Measurements from ENCODE around the gene ACSS1. TPM values are rescaled to one million over a fixed set of nuclear protein-coding genes. Genes with fewer than 3 reads are reported as not detected.

ACSS1 gene
- total RNA-seq, 1 donor from 2014 or later, result not detected

DNA sequence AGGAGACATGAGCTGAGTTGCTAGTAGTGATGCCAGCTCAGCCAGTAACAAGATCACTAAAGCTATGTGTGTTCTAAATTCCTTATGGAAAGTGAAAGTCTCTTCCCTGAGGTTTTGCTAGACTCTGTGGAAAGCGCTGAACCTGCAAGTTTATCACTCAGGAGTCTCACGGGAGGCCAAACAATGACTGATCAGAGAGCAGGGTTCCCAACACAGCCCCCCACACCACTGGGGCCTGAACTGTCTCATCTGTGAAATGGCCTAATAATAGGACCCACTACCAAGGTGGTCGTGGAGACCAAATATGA, 19.9 kb downstream of the ACSS1 start:
- H3K9me3 ChIP-seq (ENCODE audit: low read depth), result no peaks in the 10 kb centered on the region
- Mint-ChIP-seq H3K4me3 (no peak overlapping the region), H3K27me3 (ENCODE audit: insufficient read depth, low read depth) (peaks cover 2% of the 10 kb centered on the region), H3K27ac (no peak overlapping the region), H3K36me3 (no peaks in the 10 kb centered on the region), H3K9me3 (peaks cover 2% of the 10 kb centered on the region), H3K4me1 (peaks cover 27% of the 10 kb centered on the region)
- H3K4me1 ChIP-seq, result peaks cover under 1% of the 10 kb centered on the region
- H3K4me2 ChIP-seq, result no peak overlapping the region
- H3K79me2 ChIP-seq (ENCODE audit: low read depth), result no peaks in the 10 kb centered on the region
- no peak overlapping the region for H3K27ac ChIP-seq
- DNase-seq (ENCODE audit: low spot score), result no peak
- H3K36me3 ChIP-seq, result no peaks in the 10 kb centered on the region
- no peak for TF ChIP-seq EZH2phosphoT487 (IDR thresholded peaks at IDR 0.05)
- TF ChIP-seq EZH2 (IDR thresholded peaks at IDR 0.05), result no peak
- TF ChIP-seq, protein P1, sequence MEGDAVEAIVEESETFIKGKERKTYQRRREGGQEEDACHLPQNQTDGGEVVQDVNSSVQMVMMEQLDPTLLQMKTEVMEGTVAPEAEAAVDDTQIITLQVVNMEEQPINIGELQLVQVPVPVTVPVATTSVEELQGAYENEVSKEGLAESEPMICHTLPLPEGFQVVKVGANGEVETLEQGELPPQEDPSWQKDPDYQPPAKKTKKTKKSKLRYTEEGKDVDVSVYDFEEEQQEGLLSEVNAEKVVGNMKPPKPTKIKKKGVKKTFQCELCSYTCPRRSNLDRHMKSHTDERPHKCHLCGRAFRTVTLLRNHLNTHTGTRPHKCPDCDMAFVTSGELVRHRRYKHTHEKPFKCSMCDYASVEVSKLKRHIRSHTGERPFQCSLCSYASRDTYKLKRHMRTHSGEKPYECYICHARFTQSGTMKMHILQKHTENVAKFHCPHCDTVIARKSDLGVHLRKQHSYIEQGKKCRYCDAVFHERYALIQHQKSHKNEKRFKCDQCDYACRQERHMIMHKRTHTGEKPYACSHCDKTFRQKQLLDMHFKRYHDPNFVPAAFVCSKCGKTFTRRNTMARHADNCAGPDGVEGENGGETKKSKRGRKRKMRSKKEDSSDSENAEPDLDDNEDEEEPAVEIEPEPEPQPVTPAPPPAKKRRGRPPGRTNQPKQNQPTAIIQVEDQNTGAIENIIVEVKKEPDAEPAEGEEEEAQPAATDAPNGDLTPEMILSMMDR (IDR thresholded peaks at IDR 0.05), result no peak
- H3F3A ChIP-seq (ENCODE audit: low read depth), result no peaks in the 10 kb centered on the region
- H4K20me1 ChIP-seq (ENCODE audit: low read depth), result no peaks in the 10 kb centered on the region
- no peak overlapping the region for H3K9ac ChIP-seq
- H2AFZ ChIP-seq (replicated peaks), result no peak overlapping the region
- H3K27me3 ChIP-seq, result no peaks in the 10 kb centered on the region
- no peak overlapping the region for H3K4me3 ChIP-seq

DNA sequence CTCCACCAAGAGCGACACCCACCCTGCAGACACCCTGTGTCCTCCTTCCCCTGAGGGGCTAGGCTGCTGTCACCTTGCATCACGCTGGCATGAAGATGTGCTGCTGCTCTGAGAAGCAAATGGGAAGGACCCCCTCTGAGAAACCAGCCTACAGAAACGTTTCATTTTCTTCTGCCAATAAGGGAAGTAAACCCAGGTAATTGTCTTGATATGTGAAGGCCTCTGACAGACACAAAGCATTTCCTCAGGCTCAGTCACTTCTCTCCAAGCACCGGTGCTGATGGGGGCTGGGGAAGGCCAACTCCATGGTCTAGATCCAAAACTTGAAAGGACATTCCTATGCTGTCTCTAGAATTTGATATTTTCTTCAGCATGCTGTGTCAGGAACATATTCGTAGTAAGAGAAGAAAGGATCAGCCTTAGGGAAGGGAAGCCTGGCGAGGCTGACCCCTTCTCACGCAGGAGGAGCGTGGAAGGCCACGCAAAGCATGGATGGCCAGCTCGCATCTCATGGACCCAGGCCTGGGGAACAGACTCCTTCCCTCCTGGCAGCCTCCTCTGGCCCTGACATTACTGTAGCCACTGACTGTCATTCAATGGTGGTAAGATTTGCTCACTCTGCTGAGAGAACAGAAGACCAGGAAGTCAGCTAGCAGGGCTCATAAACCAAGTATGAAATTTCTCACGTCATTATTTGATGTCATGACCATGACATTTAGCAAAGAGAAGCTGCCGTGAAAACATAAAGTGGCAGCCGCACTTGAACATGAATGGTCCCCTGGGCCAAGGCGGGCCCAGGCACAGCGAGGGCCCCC, 20.4 kb downstream of the ACSS1 start:
- Histone ChIP-seq H3K9ac (no peak overlapping the region), H3K79me2 (ENCODE audit: low read depth) (no peaks in the 10 kb centered on the region), H2AFZ (replicated peaks) (no peak overlapping the region), H4K20me1 (ENCODE audit: low read depth) (no peaks in the 10 kb centered on the region), H3K36me3 (no peaks in the 10 kb centered on the region), H3K4me2 (no peak overlapping the region), H3K27me3 (no peaks in the 10 kb centered on the region), H3K27ac (no peak overlapping the region), H3K4me3 (no peak overlapping the region), H3K9me3 (ENCODE audit: low read depth) (no peaks in the 10 kb centered on the region), H3K4me1 (peaks cover 5% of the 10 kb centered on the region), H3F3A (ENCODE audit: low read depth) (no peaks in the 10 kb centered on the region)
- H3K36me3 Mint-ChIP-seq, result no peaks in the 10 kb centered on the region
- no peak overlapping the region for H3K4me3 Mint-ChIP-seq
- peaks cover 2% of the 10 kb centered on the region for H3K9me3 Mint-ChIP-seq
- DNase-seq (ENCODE audit: low spot score), result no peak
- peaks cover 32% of the 10 kb centered on the region for H3K4me1 Mint-ChIP-seq
- peaks cover 2% of the 10 kb centered on the region for H3K27me3 Mint-ChIP-seq (ENCODE audit: insufficient read depth, low read depth)
- no peak overlapping the region for H3K27ac Mint-ChIP-seq
- TF ChIP-seq, protein P1 (IDR thresholded peaks at IDR 0.05), result no peak
- TF ChIP-seq EZH2phosphoT487 (IDR thresholded peaks at IDR 0.05) (no peak), EZH2 (IDR thresholded peaks at IDR 0.05) (no peak)

DNA sequence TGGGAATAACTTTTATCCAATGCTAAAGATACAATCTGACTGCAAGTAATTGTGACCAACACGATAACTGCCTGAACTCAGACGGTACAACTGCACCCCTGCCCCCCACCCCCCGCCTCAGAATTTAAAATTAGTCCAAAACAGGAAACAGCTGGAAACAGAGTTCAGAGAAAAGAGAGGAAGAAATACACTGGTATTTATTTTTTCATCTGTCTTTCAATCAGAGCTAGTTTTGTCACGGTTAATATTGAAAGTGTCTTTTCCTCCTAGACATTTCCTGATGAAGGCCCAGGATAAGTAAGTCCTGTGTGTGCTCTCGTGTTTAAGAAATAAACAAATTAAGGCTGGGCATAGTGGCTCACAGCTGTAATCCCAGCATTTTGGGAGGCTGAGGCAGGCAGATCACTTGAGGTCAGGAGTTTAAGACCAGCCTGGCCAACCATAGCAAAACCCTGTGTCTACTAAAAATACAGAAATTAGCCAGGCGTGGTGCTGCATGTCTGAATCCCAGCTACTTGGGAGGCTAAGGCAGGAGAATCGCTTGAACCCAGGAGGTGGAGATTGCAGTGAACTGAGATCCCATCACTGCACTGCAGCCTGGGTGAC, 21.5 kb downstream of the ACSS1 start:
- Mint-ChIP-seq H3K27ac (no peak overlapping the region), H3K36me3 (no peaks in the 10 kb centered on the region), H3K4me1 (peaks cover 41% of the 10 kb centered on the region), H3K4me3 (no peak overlapping the region), H3K9me3 (peaks cover 2% of the 10 kb centered on the region), H3K27me3 (ENCODE audit: insufficient read depth, low read depth) (peaks cover 8% of the 10 kb centered on the region)
- Histone ChIP-seq H3K9me3 (ENCODE audit: low read depth) (no peaks in the 10 kb centered on the region), H3F3A (ENCODE audit: low read depth) (no peaks in the 10 kb centered on the region), H3K79me2 (ENCODE audit: low read depth) (no peaks in the 10 kb centered on the region), H4K20me1 (ENCODE audit: low read depth) (no peaks in the 10 kb centered on the region), H3K9ac (no peak overlapping the region), H3K4me2 (no peak overlapping the region), H2AFZ (replicated peaks) (no peak overlapping the region), H3K4me3 (no peak overlapping the region), H3K27me3 (no peaks in the 10 kb centered on the region), H3K36me3 (no peaks in the 10 kb centered on the region), H3K4me1 (peaks cover 7% of the 10 kb centered on the region), H3K27ac (no peak overlapping the region)
- TF ChIP-seq EZH2phosphoT487 (IDR thresholded peaks at IDR 0.05), result no peak
- TF ChIP-seq, protein P1 (IDR thresholded peaks at IDR 0.05), result no peak
- no peak for TF ChIP-seq EZH2 (IDR thresholded peaks at IDR 0.05)
- no peak for DNase-seq (ENCODE audit: low spot score)

Data from neural progenitor cell (in vitro differentiated cells).